ENCODE measurements around the gene DEPDC1B. TPM values are rescaled to one million over a fixed set of nuclear protein-coding genes. Genes with fewer than 3 reads are reported as not detected.

The DEPDC1B gene
- total RNA-seq, 1 donor from 2014 or later = not detected

Other genes starting within 250 kb of the DEPDC1B start
- 0.97 TPM for gene ELOVL7, start 144.1 kb upstream of the DEPDC1B start, total RNA-seq
- 4.6 TPM for gene ERCC8, start 244.9 kb upstream of the DEPDC1B start, total RNA-seq
- 27.1 TPM for gene NDUFAF2, start 245.0 kb upstream of the DEPDC1B start, total RNA-seq

Measured in cardiac septum (tissue), 1 donor.